Thoracic aorta (tissue), 2 donors: ENCODE results near the gene CABLES1. TPM values are rescaled to one million over a fixed set of nuclear protein-coding genes. Genes with fewer than 3 reads are reported as not detected.
A peak's percentile ranks its signal among the peaks of the same experiment; 100 is the strongest.

Source experiments
- ATAC-seq: fragments of 150-250 bp; one replicate; pipeline ENCODE4 v1.8.0; 2017; ENCODE audit warnings: low read depth; ENCODE audit not compliant: insufficient number of reproducible peaks, low FRiP score
- DNase-seq: peaks from one replicate; pipeline ENCODE4 v3.0.0-alpha.2; 2020; ENCODE audit warnings: low spot score
- H3K27ac ChIP-seq, 2 donors: fragments of 200-600 bp; sonication (generic); 1 replicate in 1 of 2; 2 replicates in 1 of 2; pipeline ENCODE4 v1.5.1; 2016; ENCODE audit warnings: mild to moderate bottlenecking in 2 of 2, moderate library complexity in 2 of 2
- H3K27me3 ChIP-seq: fragments of 200-600 bp; sonication (generic); replicated peaks from 2 replicates; pipeline ENCODE4 v1.6.0; 2016; ENCODE audit warnings: mild to moderate bottlenecking; ENCODE audit not compliant: insufficient read depth
- H3K36me3 ChIP-seq: fragments of 200-600 bp; sonication (generic); one replicate; pipeline ENCODE4 v1.5.1; 2016
- H3K4me1 ChIP-seq, 2 donors: fragments of 200-600 bp; sonication (generic); 1 replicate in 1 of 2; 2 replicates in 1 of 2; pipeline versions ENCODE4 v1.5.1 to v1.6.0; 2016; ENCODE audit warnings: low read depth in 2 of 2, mild to moderate bottlenecking in 1 of 2; ENCODE audit not compliant: control insufficient read depth in 1 of 2
- H3K4me3 ChIP-seq: fragments of 200-600 bp; sonication (generic); 2 replicates; pipeline ENCODE4 v1.5.1; 2016; ENCODE audit warnings: mild to moderate bottlenecking
- H3K9me3 ChIP-seq: fragments of 200-600 bp; sonication (generic); 2 replicates; pipeline ENCODE4 v1.5.1; 2016
- total RNA-seq, 2 donors: library from RNA; depleted of rRNA; stranded (reverse); fragments of >200 nt; gene quantifications; one replicate each; pipeline versions ENCODE4 v1.1.0 to v1.2.3, GENCODE V29; 2016
- TF ChIP-seq, protein P1 (sequence below): fragments of 200-600 bp; sonication (generic); IDR thresholded peaks from one replicate; pipeline ENCODE4 v1.5.1; 2019; ENCODE audit warnings: antibody characterized with exemption

Gene CABLES1
- total RNA-seq, 2 donors from 2014 or later = 25.7 to 28.7 TPM

DNA sequence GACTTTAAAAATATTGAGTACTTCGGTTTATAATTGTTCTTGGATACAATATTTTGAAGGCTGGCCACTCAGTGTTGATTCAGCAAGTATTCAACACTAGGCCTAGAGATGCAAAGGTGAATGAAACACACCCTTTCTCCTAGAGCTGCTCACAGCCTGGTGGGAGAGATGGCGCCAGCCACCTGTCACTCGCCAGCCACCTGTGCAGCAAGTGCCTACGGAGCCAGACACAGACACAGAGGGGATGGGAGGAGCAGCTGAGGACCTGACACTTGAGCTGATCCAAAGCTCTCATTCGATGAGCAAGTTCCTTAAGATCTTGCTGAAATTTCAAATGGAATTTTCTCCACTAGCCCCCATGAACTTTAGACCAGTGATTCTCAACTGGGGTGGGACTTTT lies 166.7 kb downstream of the CABLES1 start:
- Histone ChIP-seq H3K27ac (peak overlapping the region in 1 of 2 donors; percentile 67), H3K27me3 (no peaks in the 10 kb centered on the region), H3K9me3 (no peaks in the 10 kb centered on the region), H3K4me3 (no peak overlapping the region), H3K36me3 (no peaks in the 10 kb centered on the region), H3K4me1 (peaks cover 0 to 16% of the 10 kb centered on the region in 2 donors)
- ATAC-seq (no peak), DNase-seq (no peak)
- TF ChIP-seq, protein P1, sequence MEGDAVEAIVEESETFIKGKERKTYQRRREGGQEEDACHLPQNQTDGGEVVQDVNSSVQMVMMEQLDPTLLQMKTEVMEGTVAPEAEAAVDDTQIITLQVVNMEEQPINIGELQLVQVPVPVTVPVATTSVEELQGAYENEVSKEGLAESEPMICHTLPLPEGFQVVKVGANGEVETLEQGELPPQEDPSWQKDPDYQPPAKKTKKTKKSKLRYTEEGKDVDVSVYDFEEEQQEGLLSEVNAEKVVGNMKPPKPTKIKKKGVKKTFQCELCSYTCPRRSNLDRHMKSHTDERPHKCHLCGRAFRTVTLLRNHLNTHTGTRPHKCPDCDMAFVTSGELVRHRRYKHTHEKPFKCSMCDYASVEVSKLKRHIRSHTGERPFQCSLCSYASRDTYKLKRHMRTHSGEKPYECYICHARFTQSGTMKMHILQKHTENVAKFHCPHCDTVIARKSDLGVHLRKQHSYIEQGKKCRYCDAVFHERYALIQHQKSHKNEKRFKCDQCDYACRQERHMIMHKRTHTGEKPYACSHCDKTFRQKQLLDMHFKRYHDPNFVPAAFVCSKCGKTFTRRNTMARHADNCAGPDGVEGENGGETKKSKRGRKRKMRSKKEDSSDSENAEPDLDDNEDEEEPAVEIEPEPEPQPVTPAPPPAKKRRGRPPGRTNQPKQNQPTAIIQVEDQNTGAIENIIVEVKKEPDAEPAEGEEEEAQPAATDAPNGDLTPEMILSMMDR = no peak

DNA sequence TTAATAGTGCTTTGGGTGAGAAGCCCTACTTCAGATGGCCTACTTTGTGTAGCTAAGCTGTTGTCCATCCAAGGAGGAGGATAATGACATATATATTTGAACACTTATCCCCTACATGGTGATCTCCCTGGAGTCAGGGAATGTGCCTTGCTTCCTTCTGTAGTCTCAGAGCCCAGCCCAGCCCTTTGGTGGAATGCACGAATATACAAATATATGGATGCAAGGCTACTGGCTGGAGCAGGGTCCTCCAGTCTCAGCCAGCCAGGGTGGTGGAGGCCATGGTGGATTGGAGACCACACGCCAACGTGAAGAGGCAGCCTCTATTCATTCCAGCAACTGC lies 167.2 kb downstream of the CABLES1 start:
- no peaks in the 10 kb centered on the region for H3K27me3 ChIP-seq
- H3K4me3 ChIP-seq = no peak overlapping the region
- no peak for ATAC-seq
- H3K36me3 ChIP-seq = no peaks in the 10 kb centered on the region
- peak overlapping the region in 1 of 2 donors; percentile 67 for H3K27ac ChIP-seq
- no peaks in the 10 kb centered on the region for H3K9me3 ChIP-seq
- TF ChIP-seq, protein P1 = no peak
- DNase-seq = no peak
- H3K4me1 ChIP-seq = peaks cover 0 to 21% of the 10 kb centered on the region in 2 donors

DNA sequence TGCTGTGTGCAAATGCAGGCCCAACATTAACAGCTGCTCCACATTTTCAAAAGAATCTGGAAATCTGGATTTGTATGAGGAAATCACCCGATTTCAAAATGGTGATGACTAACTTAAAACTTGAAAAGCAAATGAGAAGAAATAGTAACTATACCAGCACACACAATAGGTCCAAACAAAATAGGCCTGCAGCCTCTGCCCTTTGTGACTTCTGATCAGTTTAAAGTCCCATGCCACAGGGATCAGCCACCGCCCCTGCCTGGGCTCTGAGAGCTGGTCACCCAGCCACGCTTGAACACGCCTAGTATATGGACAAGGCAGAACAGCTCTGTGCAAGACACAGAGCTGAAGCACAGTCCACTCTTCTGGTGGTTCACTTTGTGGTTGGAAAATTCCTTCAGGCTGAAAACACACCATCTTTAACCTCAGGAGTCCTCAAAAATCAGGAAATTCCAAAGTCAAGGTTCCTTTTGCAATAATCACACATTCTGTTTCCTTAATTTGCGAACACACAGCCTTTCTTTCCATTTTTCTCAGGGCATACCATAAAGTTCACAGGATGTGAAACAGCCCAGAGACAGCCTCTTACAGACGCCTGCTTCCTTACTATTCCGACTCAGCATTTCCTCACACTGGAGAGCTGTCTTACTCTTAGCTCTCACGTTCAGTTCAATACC lies 167.7 kb downstream of the CABLES1 start:
- no peak for ATAC-seq
- peaks cover 0 to 26% of the 10 kb centered on the region in 2 donors for H3K4me1 ChIP-seq

DNA sequence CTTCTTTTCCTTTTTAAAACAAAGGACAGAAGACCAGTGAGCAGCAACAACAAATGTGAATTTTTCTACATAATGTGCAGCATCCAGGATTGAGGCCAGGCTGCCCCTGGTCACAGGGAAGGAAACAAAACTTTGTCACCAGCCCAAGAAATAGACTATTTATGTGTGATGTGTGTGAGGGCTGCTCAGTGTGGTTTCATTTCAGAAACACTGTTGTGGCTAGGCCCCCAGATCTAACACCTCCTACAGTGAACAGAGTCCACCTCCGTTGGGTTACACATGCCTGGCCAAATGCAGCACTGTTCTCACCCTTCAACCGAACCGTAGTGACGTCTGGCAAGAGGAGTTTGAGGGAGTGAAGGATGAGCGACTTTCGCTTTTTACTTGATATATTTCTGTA lies 171.5 kb downstream of the CABLES1 start:
- DNase-seq (no peak), ATAC-seq (no peak)
- Histone ChIP-seq H3K9me3 (no peaks in the 10 kb centered on the region), H3K4me1 (peaks cover 0 to 22% of the 10 kb centered on the region in 2 donors), H3K27me3 (no peaks in the 10 kb centered on the region), H3K4me3 (no peak overlapping the region), H3K36me3 (no peaks in the 10 kb centered on the region), H3K27ac (peak overlapping the region in 1 of 2 donors; percentile 47)
- TF ChIP-seq, protein P1 = no peak

More for the DNA sequence above, 167.7 kb downstream of the CABLES1 start:
- H3K9me3 ChIP-seq = no peaks in the 10 kb centered on the region
- H3K27me3 ChIP-seq = no peaks in the 10 kb centered on the region
- TF ChIP-seq, protein P1 = no peak
- H3K36me3 ChIP-seq = no peaks in the 10 kb centered on the region
- no peak for DNase-seq
- no peak overlapping the region for H3K4me3 ChIP-seq
- peak overlapping the region in 1 of 2 donors; percentile 67 for H3K27ac ChIP-seq

DNA sequence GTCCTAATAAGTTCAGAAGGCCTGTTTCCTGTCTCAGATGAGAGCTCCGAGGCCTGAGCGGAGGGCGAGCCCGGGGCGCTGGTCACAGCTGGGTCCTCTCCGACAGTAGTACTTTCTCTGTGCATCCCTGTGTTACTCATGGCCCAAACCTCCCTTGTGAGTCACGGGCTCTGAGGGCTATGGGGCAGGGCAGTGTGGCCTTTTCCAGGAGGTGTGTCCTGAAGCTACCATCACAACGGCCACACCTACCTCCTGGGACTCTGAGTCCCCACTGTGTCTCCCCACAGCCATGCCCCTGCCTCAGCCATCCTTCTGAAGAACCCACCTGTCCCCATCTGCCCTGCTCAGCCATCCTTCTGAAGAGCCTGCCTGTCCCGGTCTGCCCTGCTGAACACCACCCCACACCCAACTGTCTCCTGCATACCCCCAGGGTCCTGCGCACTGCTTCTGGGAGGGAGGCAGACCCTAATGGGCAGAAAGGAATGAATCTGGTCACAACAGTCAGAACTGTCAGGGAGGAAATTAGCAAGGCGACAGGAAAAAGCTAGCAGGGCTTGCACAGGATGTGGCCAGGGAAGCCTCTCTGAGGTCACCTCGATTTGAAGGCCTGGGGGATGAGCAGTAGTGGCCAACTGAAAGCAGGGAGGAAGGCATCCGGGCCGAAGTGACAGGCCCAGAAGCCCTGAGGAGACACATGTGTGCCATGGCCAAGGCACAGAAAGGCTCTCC lies 172.4 kb downstream of the CABLES1 start:
- ATAC-seq (no peak), DNase-seq (no peak)
- Histone ChIP-seq H3K4me3 (no peak overlapping the region), H3K9me3 (no peaks in the 10 kb centered on the region), H3K27me3 (no peaks in the 10 kb centered on the region), H3K36me3 (no peaks in the 10 kb centered on the region), H3K27ac (peak overlapping the region in 1 of 2 donors; percentile 47), H3K4me1 (peaks cover 4 to 31% of the 10 kb centered on the region in 2 donors)
- TF ChIP-seq, protein P1 = no peak
